GM12878 (cell line): ENCODE measurements around the gene TACR2. TPM values are rescaled to one million over a fixed set of nuclear protein-coding genes. Genes with fewer than 3 reads are reported as not detected.

ENCODE experiments used
- ATF2 ChIP-seq: IDR thresholded peaks from 2 replicates; pipeline ENCODE4 v1.6.1; 2012; ENCODE audit warnings: low read length, inconsistent platforms
- BCLAF1 ChIP-seq: fragments of 450-650 bp; IDR thresholded peaks from 2 replicates; pipeline ENCODE4 v1.6.1; 2017; ENCODE audit warnings: antibody characterized with exemption, mild to moderate bottlenecking, moderate library complexity
- CHD4 ChIP-seq: fragments of 200-600 bp; sonication (generic); IDR thresholded peaks from 2 replicates; pipeline ENCODE4 v1.6.1; 2016; ENCODE audit warnings: mild to moderate bottlenecking
- EED ChIP-seq: sonication (generic); IDR thresholded peaks from 2 replicates; pipeline ENCODE4 v1.6.1; 2016; ENCODE audit warnings: antibody characterized with exemption, low read depth
- EZH2 ChIP-seq: IDR thresholded peaks from 2 replicates; pipeline ENCODE4 v1.6.1; 2012; ENCODE audit warnings: low read depth, mild to moderate bottlenecking, control low read depth, inconsistent platforms, low read length, borderline replicate concordance; ENCODE audit not compliant: control insufficient read depth
- FOXM1 ChIP-seq: IDR thresholded peaks from 2 replicates; pipeline ENCODE4 v1.6.1; 2012; ENCODE audit warnings: low read depth, mild to moderate bottlenecking, inconsistent platforms, low read length, moderate library complexity
- IKZF1 ChIP-seq: fragments of 450-650 bp; conservative IDR thresholded peaks from 2 replicates; pipeline ENCODE4 v1.6.1; 2017; ENCODE audit warnings: antibody characterized with exemption, mild to moderate bottlenecking
- MEF2A ChIP-seq: IDR thresholded peaks from 2 replicates; pipeline ENCODE4 v1.6.1; 2011; ENCODE audit warnings: low read depth, mild to moderate bottlenecking, low read length, moderate library complexity; ENCODE audit not compliant: insufficient read depth
- NKRF ChIP-seq: fragments of 450-650 bp; conservative IDR thresholded peaks from 2 replicates; pipeline ENCODE4 v1.6.1; 2017; ENCODE audit warnings: mild to moderate bottlenecking, moderate library complexity
- NR2C2 ChIP-seq: IDR thresholded peaks from 2 replicates; pipeline ENCODE4 v1.6.1; 2011; ENCODE audit warnings: borderline replicate concordance, low read depth; ENCODE audit not compliant: control insufficient read depth, insufficient read length
- NR2F1 ChIP-seq: fragments of 450-650 bp; conservative IDR thresholded peaks from 2 replicates; pipeline ENCODE4 v1.6.1; 2017; ENCODE audit warnings: mild to moderate bottlenecking
- PAX8 ChIP-seq: fragments of 450-650 bp; IDR thresholded peaks from 2 replicates; pipeline ENCODE4 v1.6.1; 2017; ENCODE audit warnings: mild to moderate bottlenecking, moderate library complexity
- PBX3 ChIP-seq: IDR thresholded peaks from 2 replicates; pipeline ENCODE4 v1.6.1; 2011; ENCODE audit warnings: mild to moderate bottlenecking, low read depth, low read length, moderate library complexity; ENCODE audit not compliant: insufficient replicate concordance
- RFX5 ChIP-seq: IDR thresholded peaks from 2 replicates; pipeline ENCODE4 v1.6.1; 2011; ENCODE audit warnings: low read depth, low read length, improper control_type of control experiment
- SMAD1 ChIP-seq: fragments of 450-650 bp; IDR thresholded peaks from 2 replicates; pipeline ENCODE4 v1.6.1; 2018; ENCODE audit warnings: mild to moderate bottlenecking, low read depth; ENCODE audit not compliant: partially characterized antibody
- SMARCA5 ChIP-seq: fragments of 450-650 bp; IDR thresholded peaks from 2 replicates; pipeline ENCODE4 v1.6.1; 2017; ENCODE audit warnings: mild to moderate bottlenecking
- YBX1 ChIP-seq: fragments of 450-650 bp; IDR thresholded peaks from 2 replicates; pipeline ENCODE4 v1.6.1; 2016; ENCODE audit warnings: antibody characterized with exemption
- ZBED1 ChIP-seq: IDR thresholded peaks from 2 replicates; pipeline ENCODE4 v1.6.1; 2016; ENCODE audit warnings: borderline replicate concordance
- ZNF622 ChIP-seq: fragments of 450-650 bp; IDR thresholded peaks from 2 replicates; pipeline ENCODE4 v1.6.1; 2017; ENCODE audit warnings: mild to moderate bottlenecking, inconsistent platforms
- ZNF687 ChIP-seq: fragments of 450-650 bp; IDR thresholded peaks from 2 replicates; pipeline ENCODE4 v1.6.1; 2017; ENCODE audit warnings: mild to moderate bottlenecking, moderate library complexity
- polyA plus RNA-seq, 11 experiments: library from polyadenylated mRNA; depleted of rRNA in 4 of 11; unstranded in 6 of 11; stranded (reverse) in 5 of 11; fragments of >200 nt; fragmentation: Nextera tagmentation in 4 of 11; fragmentation: Illumina TruSeq in 1 of 11; extraction: Ambion mirVana in 4 of 11; extraction: Trizol in 1 of 11; gene quantifications; 1 replicate in 1 of 11; 2 replicates in 10 of 11; pipeline versions ENCODE4 v1.2.1 to v1.2.3, GENCODE V29; 2011 to 2016; ENCODE audit warnings: inconsistent platforms in 2 of 11, missing spikeins in 2 of 11, low read depth in 1 of 11
- total RNA-seq, 4 experiments: library from RNA; depleted of rRNA in 3 of 4; stranded (reverse); fragments of >200 nt in 3 of 4; fragmentation: Illumina TruSeq in 1 of 4; extraction: Trizol in 1 of 4; gene quantifications; 2 replicates each; pipeline versions ENCODE4 v1.2.1 to v1.2.3, GENCODE V29; 2013 to 2021

The TACR2 gene
- total and polyA plus RNA-seq, 10 of the 15 experiments (the other 5 are each of a cell fraction or from before 2014, with no cell fraction given), result 0.11 TPM; not detected in 9

- TF ChIP-seq EED, result no peak
- no peak for TF ChIP-seq SMAD1
- peak; percentile 53; the same call in 1 of the 2 replicates for TF ChIP-seq FOXM1
- no peak for TF ChIP-seq CHD4
- TF ChIP-seq EZH2, result no peak
- no peak for TF ChIP-seq RFX5
- TF ChIP-seq ZNF622, result no peak
- no peak for TF ChIP-seq IKZF1
- no peak for TF ChIP-seq SMARCA5
- TF ChIP-seq PAX8, result no peak
- TF ChIP-seq PBX3, result no peak
- TF ChIP-seq BCLAF1, result no peak
- no peak for TF ChIP-seq NR2F1
- no peak for TF ChIP-seq NR2C2
- no peak for TF ChIP-seq NKRF
- no peak for TF ChIP-seq ATF2
- no peak for TF ChIP-seq ZBED1
- TF ChIP-seq YBX1, result no peak
- TF ChIP-seq MEF2A, result no peak
- no peak for TF ChIP-seq ZNF687
These were observed 24.2 kb downstream of the TACR2 start (continued) for GRCh38 chr10:69392481-69393000.
